ENCODE measurements around the gene CLASP1. TPM values are rescaled to one million over a fixed set of nuclear protein-coding genes. Genes with fewer than 3 reads are reported as not detected.
A peak's percentile ranks its signal among the peaks of the same experiment; 100 is the strongest.

CLASP1 gene
- total RNA-seq (ENCODE audit: unreplicated experiment): 163 TPM
- long read RNA-seq, partial matches to known transcripts: 3 of 4 reads
- long read RNA-seq, other reads (novel, unspliced or antisense): 1 of 4 reads

DNA sequence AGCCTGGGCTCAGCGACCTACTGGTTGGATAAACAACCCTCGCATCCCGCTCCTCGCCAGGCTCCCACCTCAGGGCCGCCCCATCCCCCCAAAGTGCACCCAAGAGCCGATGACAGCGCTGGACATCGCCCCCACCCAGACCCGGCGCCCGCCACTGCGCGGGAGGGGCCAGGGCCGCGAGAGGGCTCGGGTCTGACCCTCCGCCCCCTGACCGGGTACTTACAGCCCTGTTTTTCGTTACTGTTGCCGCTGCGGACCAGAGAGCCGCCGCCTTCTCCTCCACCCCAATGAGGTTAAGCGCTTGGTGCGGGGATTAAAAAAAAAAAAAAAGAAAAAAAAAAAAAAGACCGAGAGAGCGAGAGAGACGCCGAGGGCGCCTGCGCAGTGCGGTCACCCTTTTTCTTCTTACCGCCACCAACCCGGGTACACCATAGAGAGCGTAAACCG is at the start of gene CLASP1:
CLASP1 (minus strand) TSS at position 314 of the 447 bp plus-strand sequence. CDS start 43,567 bp downstream, outside the sequence.
- peaks cover 5% of the 10 kb centered on the region for H3K27me3 Mint-ChIP-seq (ENCODE audit: unreplicated experiment)
- peak within 1 kb of the TSS; percentile 99 for H3K27ac Mint-ChIP-seq (ENCODE audit: unreplicated experiment)
- peaks cover 18% of the 10 kb centered on the region for H3K4me1 Mint-ChIP-seq (ENCODE audit: low read depth, unreplicated experiment)
- H3K9me3 Mint-ChIP-seq (ENCODE audit: unreplicated experiment): peaks cover 4% of the 10 kb centered on the region
- TF ChIP-seq, protein P1, sequence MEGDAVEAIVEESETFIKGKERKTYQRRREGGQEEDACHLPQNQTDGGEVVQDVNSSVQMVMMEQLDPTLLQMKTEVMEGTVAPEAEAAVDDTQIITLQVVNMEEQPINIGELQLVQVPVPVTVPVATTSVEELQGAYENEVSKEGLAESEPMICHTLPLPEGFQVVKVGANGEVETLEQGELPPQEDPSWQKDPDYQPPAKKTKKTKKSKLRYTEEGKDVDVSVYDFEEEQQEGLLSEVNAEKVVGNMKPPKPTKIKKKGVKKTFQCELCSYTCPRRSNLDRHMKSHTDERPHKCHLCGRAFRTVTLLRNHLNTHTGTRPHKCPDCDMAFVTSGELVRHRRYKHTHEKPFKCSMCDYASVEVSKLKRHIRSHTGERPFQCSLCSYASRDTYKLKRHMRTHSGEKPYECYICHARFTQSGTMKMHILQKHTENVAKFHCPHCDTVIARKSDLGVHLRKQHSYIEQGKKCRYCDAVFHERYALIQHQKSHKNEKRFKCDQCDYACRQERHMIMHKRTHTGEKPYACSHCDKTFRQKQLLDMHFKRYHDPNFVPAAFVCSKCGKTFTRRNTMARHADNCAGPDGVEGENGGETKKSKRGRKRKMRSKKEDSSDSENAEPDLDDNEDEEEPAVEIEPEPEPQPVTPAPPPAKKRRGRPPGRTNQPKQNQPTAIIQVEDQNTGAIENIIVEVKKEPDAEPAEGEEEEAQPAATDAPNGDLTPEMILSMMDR (IDR thresholded peaks at IDR 0.05; ENCODE audit: partially characterized antibody, unreplicated experiment): no peak
- peak within 1 kb of the TSS; percentile 100 for H3K4me3 Mint-ChIP-seq (ENCODE audit: unreplicated experiment)
- DNase-seq: peak; percentile 80
- H3K36me3 Mint-ChIP-seq (ENCODE audit: unreplicated experiment): no peaks in the 10 kb centered on the region

DNA sequence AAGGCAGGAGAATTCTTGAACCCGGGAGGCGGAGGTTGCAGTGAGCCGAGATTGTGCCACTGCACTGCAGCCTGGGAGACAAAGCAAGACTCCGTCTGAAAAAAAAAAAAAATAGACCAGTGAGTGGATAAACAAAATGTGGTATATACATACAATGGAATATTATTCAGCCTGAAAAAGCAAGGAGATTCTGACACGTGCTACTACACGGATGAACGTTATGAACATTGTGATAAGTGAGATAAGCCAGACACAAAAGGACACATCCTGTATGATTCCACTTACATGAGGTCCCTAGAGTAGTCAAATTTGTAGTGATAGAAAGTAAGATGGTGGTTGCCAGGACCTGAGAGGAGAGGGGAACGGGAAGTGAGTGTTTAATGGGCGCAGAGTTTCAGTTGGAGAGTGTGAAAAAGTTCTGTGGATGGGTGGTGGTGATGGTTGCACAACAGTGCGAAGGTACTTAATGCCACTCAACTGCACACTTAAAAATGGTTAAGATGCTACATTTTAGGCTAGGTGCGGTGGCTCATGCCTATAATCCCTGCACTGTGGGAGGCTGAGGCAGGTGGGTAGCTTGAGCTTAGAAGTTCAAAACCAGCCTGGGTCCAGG is 49.2 kb upstream of the CLASP1 start:
- TF ChIP-seq, protein P1 (IDR thresholded peaks at IDR 0.05; ENCODE audit: partially characterized antibody, unreplicated experiment): no peak
- Mint-ChIP-seq H3K27me3 (ENCODE audit: unreplicated experiment) (peaks cover 2% of the 10 kb centered on the region), H3K4me3 (ENCODE audit: unreplicated experiment) (no peak overlapping the region), H3K4me1 (ENCODE audit: low read depth, unreplicated experiment) (no peaks in the 10 kb centered on the region), H3K9me3 (ENCODE audit: unreplicated experiment) (peaks cover 2% of the 10 kb centered on the region), H3K36me3 (ENCODE audit: unreplicated experiment) (no peaks in the 10 kb centered on the region), H3K27ac (ENCODE audit: unreplicated experiment) (no peak overlapping the region)
- DNase-seq: no peak

DNA sequence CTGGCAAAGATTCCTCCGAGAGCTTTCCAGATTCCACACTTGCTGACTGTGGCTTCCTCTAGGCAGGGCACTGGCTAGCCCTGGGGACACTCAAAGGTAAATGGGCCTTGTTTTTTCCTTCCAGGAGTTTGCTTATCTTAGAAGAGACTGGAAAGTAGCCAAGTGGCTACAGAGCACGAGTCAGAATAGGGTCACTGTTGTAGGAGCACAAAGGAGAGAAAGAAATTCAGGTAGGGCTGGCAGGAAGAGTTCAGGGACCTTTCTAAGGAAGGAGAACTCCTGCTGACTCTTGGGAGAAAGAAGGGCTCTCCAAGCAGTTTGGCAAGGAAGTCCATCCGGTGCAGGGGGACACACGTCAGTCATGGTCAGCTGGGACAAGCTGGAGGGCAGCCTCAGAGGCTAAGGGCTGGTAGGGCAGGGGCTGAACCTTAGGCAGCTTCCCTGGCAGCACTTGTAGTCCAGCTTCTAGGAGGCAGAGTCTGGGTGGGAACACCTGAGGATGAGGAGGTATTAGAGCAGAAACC is 47.9 kb upstream of the CLASP1 start:
- peaks cover 2% of the 10 kb centered on the region for H3K9me3 Mint-ChIP-seq (ENCODE audit: unreplicated experiment)
- H3K4me1 Mint-ChIP-seq (ENCODE audit: low read depth, unreplicated experiment): no peaks in the 10 kb centered on the region
- peaks cover 2% of the 10 kb centered on the region for H3K27me3 Mint-ChIP-seq (ENCODE audit: unreplicated experiment)
- H3K27ac Mint-ChIP-seq (ENCODE audit: unreplicated experiment): no peak overlapping the region
- TF ChIP-seq, protein P1 (IDR thresholded peaks at IDR 0.05; ENCODE audit: partially characterized antibody, unreplicated experiment): no peak
- no peaks in the 10 kb centered on the region for H3K36me3 Mint-ChIP-seq (ENCODE audit: unreplicated experiment)
- no peak for DNase-seq
- H3K4me3 Mint-ChIP-seq (ENCODE audit: unreplicated experiment): no peak overlapping the region

DNA sequence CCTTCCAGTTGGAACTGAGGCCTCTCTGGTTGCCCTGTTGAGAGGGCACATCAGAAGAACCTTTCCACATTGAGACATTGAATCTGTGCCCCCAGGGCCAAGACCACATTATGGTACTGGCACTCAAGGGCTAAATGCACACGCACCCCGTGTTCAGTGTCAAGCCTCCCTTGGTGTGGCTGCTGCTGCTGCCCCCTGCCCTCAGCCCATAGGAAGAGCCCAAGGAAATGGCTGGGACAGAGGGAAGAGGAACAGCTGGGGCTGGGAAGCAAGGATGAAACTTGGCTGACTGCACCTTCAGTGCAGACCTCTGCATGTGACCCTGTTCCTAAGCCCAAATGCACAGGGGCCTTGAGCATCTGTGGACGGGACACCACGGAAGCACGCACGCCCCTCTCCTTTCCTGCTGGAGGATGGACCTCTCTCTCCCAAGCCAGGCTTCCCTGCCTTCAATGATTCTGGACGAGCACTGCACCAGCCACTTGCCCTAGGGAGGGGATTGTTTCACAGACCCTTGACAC is 47.2 kb upstream of the CLASP1 start:
- H3K27ac Mint-ChIP-seq (ENCODE audit: unreplicated experiment): no peak overlapping the region
- DNase-seq: no peak
- peaks cover 2% of the 10 kb centered on the region for H3K9me3 Mint-ChIP-seq (ENCODE audit: unreplicated experiment)
- no peaks in the 10 kb centered on the region for H3K36me3 Mint-ChIP-seq (ENCODE audit: unreplicated experiment)
- TF ChIP-seq, protein P1 (IDR thresholded peaks at IDR 0.05; ENCODE audit: partially characterized antibody, unreplicated experiment): no peak
- peaks cover 2% of the 10 kb centered on the region for H3K27me3 Mint-ChIP-seq (ENCODE audit: unreplicated experiment)
- no peak overlapping the region for H3K4me3 Mint-ChIP-seq (ENCODE audit: unreplicated experiment)
- no peaks in the 10 kb centered on the region for H3K4me1 Mint-ChIP-seq (ENCODE audit: low read depth, unreplicated experiment)

DNA sequence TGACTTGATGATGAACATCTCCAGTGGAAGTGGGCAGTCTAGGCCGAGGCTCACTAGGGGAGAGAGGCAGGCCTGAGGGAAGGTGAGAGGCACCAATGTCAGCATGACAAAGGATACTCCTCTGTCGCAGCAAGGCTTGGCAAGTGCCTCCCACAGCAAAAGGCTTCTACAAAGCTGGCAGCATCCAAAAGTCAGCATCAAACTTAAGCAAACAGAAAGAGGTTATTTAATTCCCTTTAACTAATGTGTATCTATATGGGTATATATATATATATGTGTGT is 45.8 kb upstream of the CLASP1 start:
- TF ChIP-seq, protein P1 (IDR thresholded peaks at IDR 0.05; ENCODE audit: partially characterized antibody, unreplicated experiment): no peak
- Mint-ChIP-seq H3K27me3 (ENCODE audit: unreplicated experiment) (peaks cover 6% of the 10 kb centered on the region), H3K4me3 (ENCODE audit: unreplicated experiment) (no peak overlapping the region), H3K36me3 (ENCODE audit: unreplicated experiment) (no peaks in the 10 kb centered on the region), H3K4me1 (ENCODE audit: low read depth, unreplicated experiment) (no peaks in the 10 kb centered on the region), H3K9me3 (ENCODE audit: unreplicated experiment) (peaks cover 2% of the 10 kb centered on the region), H3K27ac (ENCODE audit: unreplicated experiment) (no peak overlapping the region)
- no peak for DNase-seq

All from glutamatergic neuron (in vitro differentiated cells).